GM18858 (cell line): ENCODE measurements around the gene PDGFD.

Experiments used
- ATAC-seq: cut with Tn5 transposase; IDR thresholded peaks from one replicate; pipeline ENCODE4 v1.9.1; 2021; ENCODE audit not compliant: unreplicated experiment

Gene PDGFD

GRCh38 chr11:104146421-104146820, 17.5 kb downstream of the PDGFD start:
- no peak for ATAC-seq

GRCh38 chr11:104145062-104145461, 18.9 kb downstream of the PDGFD start:
- no peak for ATAC-seq

- no peak for ATAC-seq
Measured at GRCh38 chr11:104142698-104143097, 21.2 kb downstream of the PDGFD start.

- ATAC-seq, result no peak
Measured at GRCh38 chr11:104136861-104137260, 27.1 kb downstream of the PDGFD start.

- no peak for ATAC-seq
Measured at GRCh38 chr11:104134745-104135144, 29.2 kb downstream of the PDGFD start.

- no peak for ATAC-seq
Measured at GRCh38 chr11:104130161-104130560, 33.8 kb downstream of the PDGFD start.

- no peak for ATAC-seq
Measured at GRCh38 chr11:104129145-104129544, 34.8 kb downstream of the PDGFD start.

- ATAC-seq, result no peak
Measured at GRCh38 chr11:104127828-104128227, 36.1 kb downstream of the PDGFD start.

- no peak for ATAC-seq
Measured at GRCh38 chr11:104126464-104126863, 37.5 kb downstream of the PDGFD start.

- peak; percentile 78 for ATAC-seq
Measured at GRCh38 chr11:104124979-104125378, 39.0 kb downstream of the PDGFD start.

GRCh38 chr11:104122836-104123235, 41.1 kb downstream of the PDGFD start:
- no peak for ATAC-seq

GRCh38 chr11:104122011-104122635, 41.8 kb downstream of the PDGFD start:
- ATAC-seq, result no peak

- ATAC-seq, result no peak
Measured at GRCh38 chr11:104120493-104121137, 43.3 kb downstream of the PDGFD start.

GRCh38 chr11:104118105-104118744, 45.7 kb downstream of the PDGFD start:
- ATAC-seq, result no peak

- ATAC-seq, result no peak
Measured at GRCh38 chr11:104113541-104113940, 50.4 kb downstream of the PDGFD start.

GRCh38 chr11:104106136-104106754, 57.7 kb downstream of the PDGFD start:
- ATAC-seq, result no peak

- ATAC-seq, result no peak
Measured at GRCh38 chr11:104105155-104105554, 58.8 kb downstream of the PDGFD start.

- no peak for ATAC-seq
Measured at GRCh38 chr11:104104664-104105063, 59.3 kb downstream of the PDGFD start.

GRCh38 chr11:104104201-104104600, 59.7 kb downstream of the PDGFD start:
- no peak for ATAC-seq

GRCh38 chr11:104098555-104098954, 65.4 kb downstream of the PDGFD start:
- ATAC-seq, result no peak

- no peak for ATAC-seq
Measured at GRCh38 chr11:104098132-104098531, 65.8 kb downstream of the PDGFD start.

GRCh38 chr11:104096900-104097299, 67.0 kb downstream of the PDGFD start:
- ATAC-seq, result no peak
